ENCODE results near the gene CABP1. TPM values are rescaled to one million over a fixed set of nuclear protein-coding genes. Genes with fewer than 3 reads are reported as not detected.

CABP1 gene
- polyA plus RNA-seq, 4 donors: 4.3 to 5.6 (median 5.0) TPM

GRCh38 chr12:120689397-120690082 is 49.1 kb downstream of the CABP1 start:
- DNase-seq (ENCODE audit: low read depth in 4 of 4, low spot score in 2 of 4): no peak

- DNase-seq (ENCODE audit: low read depth in 4 of 4, low spot score in 2 of 4): no peak
These were observed 49.6 kb downstream of the CABP1 start for GRCh38 chr12:120690083-120690450.

GRCh38 chr12:120690978-120691377 is 50.6 kb downstream of the CABP1 start:
- DNase-seq (ENCODE audit: low read depth in 4 of 4, low spot score in 2 of 4): no peak

- no peak for DNase-seq (ENCODE audit: low read depth in 4 of 4, low spot score in 2 of 4)
These were observed 52.2 kb downstream of the CABP1 start for GRCh38 chr12:120692524-120693033.

GRCh38 chr12:120693848-120694247 is 53.4 kb downstream of the CABP1 start:
- DNase-seq (ENCODE audit: low read depth in 4 of 4, low spot score in 2 of 4): no peak

- DNase-seq (ENCODE audit: low read depth in 4 of 4, low spot score in 2 of 4): no peak
These were observed 56.2 kb downstream of the CABP1 start for GRCh38 chr12:120696626-120697025.

- no peak for DNase-seq (ENCODE audit: low read depth in 4 of 4, low spot score in 2 of 4)
These were observed 56.9 kb downstream of the CABP1 start for GRCh38 chr12:120697344-120697743.

GRCh38 chr12:120698665-120699064 is 58.2 kb downstream of the CABP1 start:
- no peak for DNase-seq (ENCODE audit: low read depth in 4 of 4, low spot score in 2 of 4)

GRCh38 chr12:120699553-120699952 is 59.1 kb downstream of the CABP1 start:
- no peak for DNase-seq (ENCODE audit: low read depth in 4 of 4, low spot score in 2 of 4)

- no peak for DNase-seq (ENCODE audit: low read depth in 4 of 4, low spot score in 2 of 4)
These were observed 60.5 kb downstream of the CABP1 start for GRCh38 chr12:120700886-120701285.

GRCh38 chr12:120702637-120703036 is 62.2 kb downstream of the CABP1 start:
- DNase-seq (ENCODE audit: low read depth in 4 of 4, low spot score in 2 of 4): no peak

GRCh38 chr12:120703311-120703942 is 63.0 kb downstream of the CABP1 start:
- no peak for DNase-seq (ENCODE audit: low read depth in 4 of 4, low spot score in 2 of 4)

GRCh38 chr12:120705618-120706017 is 65.2 kb downstream of the CABP1 start:
- DNase-seq (ENCODE audit: low read depth in 4 of 4, low spot score in 2 of 4): no peak

GRCh38 chr12:120706029-120706428 is 65.6 kb downstream of the CABP1 start:
- no peak for DNase-seq (ENCODE audit: low read depth in 4 of 4, low spot score in 2 of 4)

GRCh38 chr12:120708651-120709050 is 68.2 kb downstream of the CABP1 start:
- DNase-seq (ENCODE audit: low read depth in 4 of 4, low spot score in 2 of 4): no peak

GRCh38 chr12:120710031-120710804 is 69.8 kb downstream of the CABP1 start, which contains the start of gene UNC119B:
UNC119B (plus strand) TSS chr12:120710458; CDS start chr12:120710475, 17 bp downstream.
- no peak for DNase-seq (ENCODE audit: low read depth in 4 of 4, low spot score in 2 of 4)

- no peak for DNase-seq (ENCODE audit: low read depth in 4 of 4, low spot score in 2 of 4)
These were observed 70.4 kb downstream of the CABP1 start for GRCh38 chr12:120710805-120711296.

GRCh38 chr12:120711411-120711810 is 71.0 kb downstream of the CABP1 start:
- DNase-seq (ENCODE audit: low read depth in 4 of 4, low spot score in 2 of 4): no peak

- no peak for DNase-seq (ENCODE audit: low read depth in 4 of 4, low spot score in 2 of 4)
These were observed 72.2 kb downstream of the CABP1 start for GRCh38 chr12:120712610-120713009.

GRCh38 chr12:120713861-120714482 is 73.5 kb downstream of the CABP1 start:
- peak in 2 of 4 donors; percentile 65 to 81 for DNase-seq (ENCODE audit: low read depth in 4 of 4, low spot score in 2 of 4)

Data from left renal cortex interstitium (tissue), 4 donors.